Neural progenitor cell (in vitro differentiated cells): ENCODE data around the gene MRPS12.
"Not testable (repeated sequence)": the region's sequence is repeated elsewhere in the genome, so short reads cannot be mapped to it uniquely, and the experiment has no call there.

Experiments
- EZH2 ChIP-seq: fragments of 200-600 bp; sonication (generic); IDR thresholded peaks from 2 replicates; pipeline ENCODE4 v1.6.1; 2017; ENCODE audit warnings: antibody characterized with exemption, mild to moderate bottlenecking, moderate library complexity
- EZH2phosphoT487 ChIP-seq: fragments of 200-600 bp; sonication (generic); IDR thresholded peaks from 2 replicates; pipeline ENCODE4 v1.6.1; 2017; ENCODE audit warnings: antibody characterized with exemption
- TF ChIP-seq, protein P1 (sequence below): fragments of 200-600 bp; sonication (generic); IDR thresholded peaks from 2 replicates; pipeline ENCODE4 v1.5.1; 2017; ENCODE audit warnings: antibody characterized with exemption, mild to moderate bottlenecking

DNA sequence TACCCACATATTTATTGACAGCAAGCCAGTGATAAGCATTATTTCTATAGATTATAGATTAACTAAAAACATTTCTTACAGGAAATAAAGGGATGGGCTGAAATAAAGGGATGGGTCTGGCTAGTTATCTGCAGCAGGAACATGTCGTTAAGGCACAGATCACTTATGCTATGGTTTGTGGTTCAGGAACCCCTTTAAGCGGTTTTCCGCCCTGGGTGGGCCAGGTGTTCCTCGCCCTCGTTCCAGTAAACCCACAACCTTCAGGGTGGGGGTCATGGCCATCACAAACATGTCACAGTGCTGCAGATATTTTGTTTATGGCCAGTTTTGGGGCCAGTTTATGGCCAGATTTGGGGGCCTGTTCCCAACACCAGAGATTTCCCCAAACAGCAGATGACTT, 10.7 kb downstream of the MRPS12 start:
- TF ChIP-seq, protein P1, sequence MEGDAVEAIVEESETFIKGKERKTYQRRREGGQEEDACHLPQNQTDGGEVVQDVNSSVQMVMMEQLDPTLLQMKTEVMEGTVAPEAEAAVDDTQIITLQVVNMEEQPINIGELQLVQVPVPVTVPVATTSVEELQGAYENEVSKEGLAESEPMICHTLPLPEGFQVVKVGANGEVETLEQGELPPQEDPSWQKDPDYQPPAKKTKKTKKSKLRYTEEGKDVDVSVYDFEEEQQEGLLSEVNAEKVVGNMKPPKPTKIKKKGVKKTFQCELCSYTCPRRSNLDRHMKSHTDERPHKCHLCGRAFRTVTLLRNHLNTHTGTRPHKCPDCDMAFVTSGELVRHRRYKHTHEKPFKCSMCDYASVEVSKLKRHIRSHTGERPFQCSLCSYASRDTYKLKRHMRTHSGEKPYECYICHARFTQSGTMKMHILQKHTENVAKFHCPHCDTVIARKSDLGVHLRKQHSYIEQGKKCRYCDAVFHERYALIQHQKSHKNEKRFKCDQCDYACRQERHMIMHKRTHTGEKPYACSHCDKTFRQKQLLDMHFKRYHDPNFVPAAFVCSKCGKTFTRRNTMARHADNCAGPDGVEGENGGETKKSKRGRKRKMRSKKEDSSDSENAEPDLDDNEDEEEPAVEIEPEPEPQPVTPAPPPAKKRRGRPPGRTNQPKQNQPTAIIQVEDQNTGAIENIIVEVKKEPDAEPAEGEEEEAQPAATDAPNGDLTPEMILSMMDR = not testable (repeated sequence)
- not testable (repeated sequence) for TF ChIP-seq EZH2, EZH2phosphoT487
